Fibroblast of villous mesenchyme (primary cell): Measurements from ENCODE around the gene SSTR5. TPM values are rescaled to one million over a fixed set of nuclear protein-coding genes. Genes with fewer than 3 reads are reported as not detected.

Experiments used
- DNase-seq: peaks from one replicate; pipeline ENCODE4 v3.0.0-alpha.2; 2010; ENCODE audit warnings: low read depth
- H3K4me3 ChIP-seq: 2 replicates; pipeline ENCODE4 v1.5.1; 2011; ENCODE audit warnings: low read depth, mild to moderate bottlenecking, low read length
- CTCF ChIP-seq: IDR thresholded peaks from 2 replicates; pipeline ENCODE4 v1.5.1; 2012; ENCODE audit warnings: low read depth, mild to moderate bottlenecking, low read length; ENCODE audit not compliant: insufficient read depth
- total RNA-seq: library from RNA; depleted of rRNA; stranded (reverse); fragments of >200 nt; gene quantifications from 2 replicates; pipeline ENCODE4 v1.2.3, GENCODE V29; 2012

SSTR5 gene
- total RNA-seq, 1 donor = not detected

GRCh38 chr16:1109648-1110047, 37.1 kb downstream of the SSTR5 start:
- H3K4me3 ChIP-seq = no peak overlapping the region
- DNase-seq = no peak
- TF ChIP-seq CTCF = no peak

- H3K4me3 ChIP-seq = no peak overlapping the region
- TF ChIP-seq CTCF = no peak
- no peak for DNase-seq
These were observed 40.1 kb downstream of the SSTR5 start for GRCh38 chr16:1112506-1113184.

- TF ChIP-seq CTCF = no peak
- H3K4me3 ChIP-seq = no peak overlapping the region
- DNase-seq = no peak
These were observed 40.9 kb downstream of the SSTR5 start for GRCh38 chr16:1113489-1113888.

GRCh38 chr16:1113889-1114526, 41.5 kb downstream of the SSTR5 start:
- no peak for DNase-seq
- TF ChIP-seq CTCF = no peak
- no peak overlapping the region for H3K4me3 ChIP-seq

GRCh38 chr16:1116693-1117077, 44.1 kb downstream of the SSTR5 start:
- no peak for DNase-seq
- no peak for TF ChIP-seq CTCF
- H3K4me3 ChIP-seq = no peak overlapping the region

GRCh38 chr16:1117176-1117900, 44.8 kb downstream of the SSTR5 start:
- no peak for TF ChIP-seq CTCF
- no peak overlapping the region for H3K4me3 ChIP-seq
- DNase-seq = no peak
